HepG2 (cell line): Measurements from ENCODE around the gene CEACAM16. TPM values are rescaled to one million over a fixed set of nuclear protein-coding genes. Genes with fewer than 3 reads are reported as not detected.

Source experiments
- AHDC1 ChIP-seq: sonication (generic); formaldehyde crosslinking; IDR thresholded peaks from 2 replicates; pipeline ENCODE4 v1.5.1; 2020; ENCODE audit warnings: mild to moderate bottlenecking, missing genetic modification reagents, borderline replicate concordance
- CBFB ChIP-seq: sonication (generic); formaldehyde crosslinking; IDR thresholded peaks from 2 replicates; pipeline ENCODE4 v1.4.0; 2020; ENCODE audit warnings: missing genetic modification reagents
- E2F2 ChIP-seq: sonication (generic); formaldehyde crosslinking; IDR thresholded peaks from 2 replicates; pipeline ENCODE4 v1.4.0; 2020; ENCODE audit warnings: missing genetic modification reagents, borderline replicate concordance
- ETV6 ChIP-seq: sonication (generic); formaldehyde crosslinking; conservative IDR thresholded peaks from 2 replicates; pipeline ENCODE4 v1.4.0; 2020; ENCODE audit warnings: missing genetic modification reagents
- FOSL2 ChIP-seq: sonication (generic); formaldehyde crosslinking; IDR thresholded peaks from 2 replicates; pipeline ENCODE4 v1.4.0; 2020; ENCODE audit warnings: missing genetic modification reagents
- HDAC1 ChIP-seq: sonication (generic); formaldehyde crosslinking; IDR thresholded peaks from 2 replicates; pipeline ENCODE4 v1.5.1; 2020; ENCODE audit warnings: mild to moderate bottlenecking, missing genetic modification reagents
- HNRNPK ChIP-seq: fragments of 200-400 bp; formaldehyde crosslinking; IDR thresholded peaks from 2 replicates; pipeline ENCODE4 v1.6.1; 2018; ENCODE audit warnings: low read length, low read depth, moderate library complexity, mild to moderate bottlenecking; ENCODE audit not compliant: poor library complexity, severe bottlenecking
- PBX2 ChIP-seq: IDR thresholded peaks from 2 replicates; pipeline ENCODE4 v1.6.1; 2016; ENCODE audit warnings: control low read depth
- PHB2 ChIP-seq: fragments of 450-650 bp; IDR thresholded peaks from 2 replicates; pipeline ENCODE4 v1.6.1; 2018; ENCODE audit not compliant: partially characterized antibody
- RBM22 ChIP-seq: fragments of 200-400 bp; formaldehyde crosslinking; optimal IDR thresholded peaks from 2 replicates; pipeline ENCODE3; 2017; ENCODE audit warnings: mild to moderate bottlenecking, low read length, moderate library complexity
- RELA ChIP-seq: sonication (generic); formaldehyde crosslinking; IDR thresholded peaks from 2 replicates; pipeline ENCODE4 v1.4.0; 2020; ENCODE audit warnings: missing genetic modification reagents
- ZHX1 ChIP-seq: sonication (generic); formaldehyde crosslinking; IDR thresholded peaks from 2 replicates; pipeline ENCODE4 v1.8.1; 2022; ENCODE audit warnings: low read depth, mild to moderate bottlenecking, missing genetic modification reagents
- ZNF10 ChIP-seq: sonication (generic); formaldehyde crosslinking; IDR thresholded peaks from 2 replicates; pipeline ENCODE4 v1.4.0; 2020; ENCODE audit warnings: mild to moderate bottlenecking, low read depth, missing genetic modification reagents, borderline replicate concordance
- ZNF530 ChIP-seq: sonication (generic); formaldehyde crosslinking; IDR thresholded peaks from 2 replicates; pipeline ENCODE4 v1.5.0; 2020; ENCODE audit warnings: low read depth, mild to moderate bottlenecking, missing genetic modification reagents
- ZNF614 ChIP-seq: IDR thresholded peaks from 2 replicates; pipeline ENCODE4 v1.6.1; 2018; ENCODE audit warnings: missing biosample characterization, missing genetic modification reagents, inconsistent platforms, borderline replicate concordance
- ZNF788 ChIP-seq: sonication (generic); formaldehyde crosslinking; IDR thresholded peaks from 2 replicates; pipeline ENCODE4 v1.5.0; 2020; ENCODE audit warnings: mild to moderate bottlenecking, missing genetic modification reagents, borderline replicate concordance
- ZNF816 ChIP-seq: sonication (generic); formaldehyde crosslinking; IDR thresholded peaks from 2 replicates; pipeline ENCODE4 v1.8.0; 2022; ENCODE audit warnings: missing genetic modification reagents, mild to moderate bottlenecking, borderline replicate concordance
- ZSCAN21 ChIP-seq: sonication (generic); formaldehyde crosslinking; IDR thresholded peaks from 2 replicates; pipeline ENCODE4 v1.8.0; 2022; ENCODE audit warnings: mild to moderate bottlenecking, missing genetic modification reagents, moderate library complexity, borderline replicate concordance
- polyA plus RNA-seq, 8 experiments: library from polyadenylated mRNA; depleted of rRNA in 3 of 8; stranded (reverse) in 7 of 8; unstranded in 1 of 8; fragments of >200 nt; fragmentation: Illumina TruSeq in 4 of 8; extraction: Trizol in 4 of 8; gene quantifications; 2 replicates each; pipeline versions ENCODE4 v1.2.1 to v1.2.3, GENCODE V29; 2011 to 2016; ENCODE audit warnings: low read depth in 4 of 8, missing spikeins in 1 of 8, mixed read lengths in 1 of 8; ENCODE audit not compliant: insufficient read depth in 1 of 8
- total RNA-seq, 5 experiments: library from RNA; depleted of rRNA; stranded (reverse); fragments of >200 nt; fragmentation: Illumina TruSeq; extraction: Trizol; gene quantifications; 2 replicates each; pipeline ENCODE4 v1.2.3, GENCODE V29; 2016; ENCODE audit warnings: low read depth in 1 of 5

Gene CEACAM16
- total and polyA plus RNA-seq, 2 of the 13 experiments (the other 11 are each of a cell fraction or from before 2014, with no cell fraction given): not detected

GRCh38 chr19:44752816-44753625 lies 54.1 kb downstream of the CEACAM16 start (continued):
- TF ChIP-seq ZNF788: peak; percentile 23; the same call in 1 of the 2 replicates
- no peak for TF ChIP-seq AHDC1 (CRISPR knock-in tag)
- no peak for TF ChIP-seq PHB2
- TF ChIP-seq HDAC1 (CRISPR knock-in tag): peak; percentile 62
- peak; percentile 66; the same call in 1 of the 2 replicates for TF ChIP-seq CBFB (CRISPR knock-in tag)
- TF ChIP-seq RBM22: no peak
- TF ChIP-seq ZNF530 (CRISPR knock-in tag): no peak
- TF ChIP-seq ZNF10 (CRISPR knock-in tag): no peak
- peak; percentile 54; the same call in 1 of the 2 replicates for TF ChIP-seq ZSCAN21 (CRISPR knock-in tag)
- peak; percentile 65; the same call in 1 of the 2 replicates for TF ChIP-seq RELA (CRISPR knock-in tag)
- TF ChIP-seq FOSL2 (CRISPR knock-in tag): peak; percentile 49; the same call in 1 of the 2 replicates
- peak; percentile 55; the same call in 1 of the 2 replicates for TF ChIP-seq PBX2 (CRISPR knock-in tag)
- TF ChIP-seq ZNF816 (CRISPR knock-in tag): 0 out of 2 replicates have a peak, but pooled peaks have one; percentile 31
- TF ChIP-seq E2F2 (CRISPR knock-in tag): no peak
- no peak for TF ChIP-seq ETV6 (CRISPR knock-in tag)
- TF ChIP-seq HNRNPK: peak; percentile 16
- TF ChIP-seq ZHX1 (CRISPR knock-in tag): 0 out of 2 replicates have a peak, but pooled peaks have one; percentile 30
- no peak for TF ChIP-seq ZNF614 (CRISPR knock-in tag)
